Kidney epithelial cell (primary cell): ENCODE measurements around the gene KHDC1. TPM values are rescaled to one million over a fixed set of nuclear protein-coding genes. Genes with fewer than 3 reads are reported as not detected.
"Not testable (repeated sequence)": the region's sequence is repeated elsewhere in the genome, so short reads cannot be mapped to it uniquely, and the experiment has no call there.

ENCODE experiments used
- DNase-seq: peaks from one replicate; pipeline ENCODE4 v3.0.0-alpha.2; 2010; ENCODE audit warnings: low read depth
- H3K27me3 ChIP-seq: 2 replicates; pipeline ENCODE4 v1.6.0; 2011; ENCODE audit warnings: low read length; ENCODE audit not compliant: control insufficient read depth, insufficient read depth
- H3K36me3 ChIP-seq: 2 replicates; pipeline ENCODE4 v1.5.1; 2011; ENCODE audit warnings: low read length; ENCODE audit not compliant: control insufficient read depth, insufficient read depth
- H3K4me3 ChIP-seq: 2 replicates; pipeline ENCODE4 v1.5.1; 2011; ENCODE audit warnings: low read depth, mild to moderate bottlenecking, control low read depth, low read length
- CTCF ChIP-seq: IDR thresholded peaks from 2 replicates; pipeline ENCODE4 v1.5.1; 2011; ENCODE audit warnings: mild to moderate bottlenecking, moderate library complexity, low read length, control low read depth, inconsistent platforms; ENCODE audit not compliant: insufficient read depth, poor library complexity, severe bottlenecking
- total RNA-seq: library from RNA; depleted of rRNA; stranded (reverse); fragments of >200 nt; gene quantifications from 2 replicates; pipeline ENCODE4 v1.2.3, GENCODE V29; 2015

Gene KHDC1
- total RNA-seq, 1 donor from 2014 or later = 3.3 TPM

GRCh38 chr6:73285674-73286283 is 22.8 kb upstream of the KHDC1 start:
- no peaks in the 10 kb centered on the region for H3K27me3 ChIP-seq
- peak; percentile 32 for TF ChIP-seq CTCF
- no peak overlapping the region for H3K4me3 ChIP-seq
- no peaks in the 10 kb centered on the region for H3K36me3 ChIP-seq
- no peak for DNase-seq

- Histone ChIP-seq H3K27me3 (no peaks in the 10 kb centered on the region), H3K4me3 (no peak overlapping the region), H3K36me3 (no peaks in the 10 kb centered on the region)
- TF ChIP-seq CTCF = no peak
- DNase-seq = peak; percentile 31
These were observed 19.9 kb upstream of the KHDC1 start for GRCh38 chr6:73282871-73283270.

GRCh38 chr6:73281684-73282083 is 18.7 kb upstream of the KHDC1 start:
- H3K27me3 ChIP-seq, DNase-seq, H3K36me3 ChIP-seq, H3K4me3 ChIP-seq: not testable (repeated sequence)

- not testable (repeated sequence) for H3K27me3 ChIP-seq, H3K4me3 ChIP-seq, H3K36me3 ChIP-seq, DNase-seq
These were observed 6.3 kb upstream of the KHDC1 start for GRCh38 chr6:73269296-73269695.

- H3K27me3 ChIP-seq, DNase-seq, H3K36me3 ChIP-seq, H3K4me3 ChIP-seq: not testable (repeated sequence)
These were observed 5.9 kb upstream of the KHDC1 start for GRCh38 chr6:73268896-73269295.

- Histone ChIP-seq H3K4me3 (no peak overlapping the region), H3K36me3 (no peaks in the 10 kb centered on the region), H3K27me3 (no peaks in the 10 kb centered on the region)
- DNase-seq = no peak
- no peak for TF ChIP-seq CTCF
These were observed 1.4 kb upstream of the KHDC1 start for GRCh38 chr6:73264446-73264845.

GRCh38 chr6:73263570-73263909 is 544 bp upstream of the KHDC1 start:
- peak overlapping the region; percentile 70 for H3K4me3 ChIP-seq
- TF ChIP-seq CTCF = no peak
- H3K36me3 ChIP-seq = no peaks in the 10 kb centered on the region
- no peak for DNase-seq
- no peaks in the 10 kb centered on the region for H3K27me3 ChIP-seq
